ENCODE data around the gene IFIH1.
A peak's percentile ranks its signal among the peaks of the same experiment; 100 is the strongest.

IFIH1 gene

GRCh38 chr2:162257425-162257824 lies 61.1 kb downstream of the IFIH1 start:
- DNase-seq (ENCODE audit: low spot score), result no peak

- no peak for DNase-seq (ENCODE audit: low spot score)
These were observed 61.9 kb downstream of the IFIH1 start for GRCh38 chr2:162256591-162256991.

- DNase-seq (ENCODE audit: low spot score), result no peak
These were observed 64.1 kb downstream of the IFIH1 start for GRCh38 chr2:162254236-162254871.

GRCh38 chr2:162253435-162253834 lies 65.0 kb downstream of the IFIH1 start:
- no peak for DNase-seq (ENCODE audit: low spot score)

- DNase-seq (ENCODE audit: low spot score), result no peak
These were observed 66.3 kb downstream of the IFIH1 start for GRCh38 chr2:162252153-162252552.

- no peak for DNase-seq (ENCODE audit: low spot score)
These were observed 72.7 kb downstream of the IFIH1 start for GRCh38 chr2:162245781-162246180.

- DNase-seq (ENCODE audit: low spot score), result no peak
These were observed 73.4 kb downstream of the IFIH1 start for GRCh38 chr2:162245061-162245460.

- DNase-seq (ENCODE audit: low spot score), result no peak
These were observed 73.9 kb downstream of the IFIH1 start for GRCh38 chr2:162244541-162245031.

- DNase-seq (ENCODE audit: low spot score), result no peak
These were observed 74.8 kb downstream of the IFIH1 start for GRCh38 chr2:162243715-162244114.

- DNase-seq (ENCODE audit: low spot score), result no peak
These were observed 75.2 kb downstream of the IFIH1 start, which contains the start of gene FAP for GRCh38 chr2:162243294-162243693. Gene FAP (minus strand): TSS chr2:162243445. CDS start chr2:162243327, 118 bp downstream.

- DNase-seq (ENCODE audit: low spot score), result no peak
These were observed 75.8 kb downstream of the IFIH1 start for GRCh38 chr2:162242586-162243280.

GRCh38 chr2:162241571-162241970 lies 76.9 kb downstream of the IFIH1 start:
- no peak for DNase-seq (ENCODE audit: low spot score)

GRCh38 chr2:162234620-162235462 lies 83.6 kb downstream of the IFIH1 start:
- DNase-seq (ENCODE audit: low spot score), result no peak

GRCh38 chr2:162233197-162233596 lies 85.3 kb downstream of the IFIH1 start:
- no peak for DNase-seq (ENCODE audit: low spot score)

GRCh38 chr2:162232671-162233070 lies 85.8 kb downstream of the IFIH1 start:
- no peak for DNase-seq (ENCODE audit: low spot score)

GRCh38 chr2:162232027-162232426 lies 86.5 kb downstream of the IFIH1 start:
- DNase-seq (ENCODE audit: low spot score), result no peak

- DNase-seq (ENCODE audit: low spot score), result no peak
These were observed 87.7 kb downstream of the IFIH1 start for GRCh38 chr2:162230761-162231160.

- DNase-seq (ENCODE audit: low spot score), result no peak
These were observed 91.6 kb downstream of the IFIH1 start for GRCh38 chr2:162226836-162227235.

GRCh38 chr2:162221064-162221463 lies 97.4 kb downstream of the IFIH1 start:
- peak; percentile 79 for DNase-seq (ENCODE audit: low spot score)

- DNase-seq (ENCODE audit: low spot score), result no peak
These were observed 98.1 kb downstream of the IFIH1 start for GRCh38 chr2:162220368-162220767.

- no peak for DNase-seq (ENCODE audit: low spot score)
These were observed 99.1 kb downstream of the IFIH1 start for GRCh38 chr2:162219426-162219825.

GRCh38 chr2:162217598-162217997 lies 100.9 kb downstream of the IFIH1 start:
- DNase-seq (ENCODE audit: low spot score), result no peak
